Measurements from ENCODE around the gene ZNRF2.
"Not testable (repeated sequence)": the region's sequence is repeated elsewhere in the genome, so short reads cannot be mapped to it uniquely, and the experiment has no call there.

The ZNRF2 gene

DNA sequence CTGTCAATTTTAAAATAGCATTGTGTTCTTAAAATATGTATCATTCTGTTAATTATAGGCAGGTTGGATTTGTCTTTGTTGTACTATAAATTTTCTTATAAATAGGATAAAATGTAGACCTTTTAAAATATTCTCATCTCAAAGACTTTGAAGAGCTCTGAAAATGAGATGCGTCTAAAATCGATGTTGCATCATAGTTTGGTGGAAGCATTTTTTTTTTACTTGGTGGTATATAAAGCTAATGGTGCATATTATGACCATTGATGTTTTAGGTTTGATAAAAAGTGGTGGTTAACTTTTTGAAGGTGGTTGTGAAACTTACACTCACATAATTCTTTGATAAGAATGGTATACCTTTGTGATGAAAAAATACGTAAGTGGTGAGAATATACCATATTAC is 69.1 kb downstream of the ZNRF2 start:
- no peak for DNase-seq (ENCODE audit: extremely low read depth in 1 of 2, low read depth in 1 of 2)

DNA sequence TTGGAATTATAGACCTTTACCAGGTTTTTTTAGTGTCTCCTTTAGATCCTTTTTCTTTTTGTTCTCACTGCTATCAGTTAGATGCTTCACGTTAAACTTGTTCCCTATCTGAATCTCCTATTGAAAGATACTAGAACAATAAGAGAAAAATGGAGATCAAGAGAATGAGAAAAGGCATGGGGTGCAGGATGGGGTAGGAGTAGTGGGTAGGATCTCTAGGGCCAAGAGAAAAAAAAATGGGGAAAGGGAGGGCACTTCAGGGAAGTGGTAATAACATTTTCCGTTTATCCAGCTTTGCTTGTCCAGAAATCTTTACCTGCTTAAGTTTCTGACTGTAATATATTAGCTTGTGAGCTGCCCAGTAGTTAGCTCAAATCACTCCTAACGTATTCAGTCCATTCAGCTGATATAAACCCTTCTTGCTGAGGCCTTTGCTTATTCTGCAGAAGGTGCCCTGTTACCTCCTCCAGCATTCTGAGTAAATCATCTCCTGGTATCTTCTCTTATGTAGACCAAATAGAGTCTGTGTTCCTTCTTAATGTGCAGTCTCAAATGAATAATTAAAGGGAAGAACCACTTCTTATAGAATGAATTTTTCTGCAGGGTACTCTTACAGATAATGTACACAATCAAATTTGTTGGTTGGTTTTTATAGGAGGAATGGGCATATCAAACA is 69.7 kb downstream of the ZNRF2 start:
- no peak for DNase-seq (ENCODE audit: extremely low read depth in 1 of 2, low read depth in 1 of 2)

DNA sequence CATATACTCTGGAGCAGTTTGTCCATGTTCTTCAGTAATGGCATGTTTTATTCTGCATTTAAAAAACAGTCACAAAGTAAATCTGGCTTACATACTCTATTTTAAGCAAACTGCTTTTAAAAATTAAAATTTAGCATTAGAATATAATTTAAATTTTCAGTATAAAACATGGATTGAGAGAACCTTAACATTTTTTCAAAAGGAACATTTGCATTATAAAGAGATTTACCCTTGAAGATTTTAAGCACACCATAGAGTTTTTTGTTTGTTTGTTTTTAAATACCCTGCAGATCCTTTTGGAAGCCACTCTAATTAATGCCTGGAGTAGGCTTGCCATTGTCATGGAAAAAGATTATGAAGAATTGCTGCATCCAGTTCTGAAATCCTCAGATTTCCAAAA is 70.4 kb downstream of the ZNRF2 start:
- DNase-seq (ENCODE audit: extremely low read depth in 1 of 2, low read depth in 1 of 2), result no peak

DNA sequence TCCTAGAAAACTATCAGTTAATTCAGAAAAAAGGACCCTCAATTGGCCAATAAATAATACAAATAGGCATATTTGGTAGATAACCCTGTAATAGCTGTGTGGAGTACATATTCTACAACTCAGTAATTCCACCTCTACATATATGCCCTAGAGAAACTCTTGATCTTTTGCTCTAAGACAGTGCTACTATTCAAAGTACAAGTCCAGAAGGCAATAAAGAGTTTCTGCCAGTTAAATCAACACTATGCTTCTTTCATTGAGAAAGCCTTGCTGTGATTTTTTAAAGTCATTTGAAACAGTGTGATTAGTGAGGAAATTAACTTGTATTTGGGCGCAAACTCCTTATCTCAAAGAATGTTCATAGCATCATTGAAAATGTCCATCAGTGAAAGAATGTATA is 75.6 kb downstream of the ZNRF2 start:
- no peak for DNase-seq (ENCODE audit: extremely low read depth in 1 of 2, low read depth in 1 of 2)

DNA sequence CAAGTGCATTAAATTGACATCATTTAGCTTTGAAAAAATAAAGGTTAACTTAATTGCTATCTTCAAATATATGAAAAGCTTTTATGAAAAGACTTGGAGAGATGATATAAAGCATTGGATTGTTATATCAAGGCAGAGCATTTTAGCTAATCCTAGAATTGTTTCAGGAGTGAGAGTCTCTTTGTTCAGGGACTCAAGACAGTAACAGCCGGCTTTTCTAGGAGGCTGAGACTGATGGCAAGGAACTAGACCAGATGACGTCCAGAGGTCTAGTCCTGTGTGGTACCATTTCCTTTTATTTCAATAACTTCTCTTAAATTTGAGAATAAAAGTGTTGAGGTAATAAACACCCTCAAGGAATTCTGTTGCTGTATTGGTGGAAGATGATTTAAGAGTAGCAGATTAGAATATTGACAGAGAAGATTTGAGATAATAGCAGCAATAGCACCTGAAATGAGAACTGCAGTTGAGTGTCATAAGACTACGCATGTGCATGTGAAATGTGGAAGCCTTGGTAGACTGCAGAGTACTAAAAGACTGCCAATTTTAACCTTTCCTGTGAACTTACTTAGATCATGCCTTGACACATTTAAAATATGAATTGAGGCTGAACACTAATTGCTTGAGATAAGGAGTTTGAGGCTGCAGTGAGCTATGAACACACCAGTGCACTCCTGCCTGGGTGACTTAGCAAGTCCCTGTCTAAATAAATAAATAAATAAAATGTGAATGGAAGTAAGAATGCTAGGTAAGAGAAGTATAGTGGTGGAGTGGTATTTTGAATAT is 79.6 kb downstream of the ZNRF2 start:
- DNase-seq (ENCODE audit: extremely low read depth in 1 of 2, low read depth in 1 of 2), result no peak

DNA sequence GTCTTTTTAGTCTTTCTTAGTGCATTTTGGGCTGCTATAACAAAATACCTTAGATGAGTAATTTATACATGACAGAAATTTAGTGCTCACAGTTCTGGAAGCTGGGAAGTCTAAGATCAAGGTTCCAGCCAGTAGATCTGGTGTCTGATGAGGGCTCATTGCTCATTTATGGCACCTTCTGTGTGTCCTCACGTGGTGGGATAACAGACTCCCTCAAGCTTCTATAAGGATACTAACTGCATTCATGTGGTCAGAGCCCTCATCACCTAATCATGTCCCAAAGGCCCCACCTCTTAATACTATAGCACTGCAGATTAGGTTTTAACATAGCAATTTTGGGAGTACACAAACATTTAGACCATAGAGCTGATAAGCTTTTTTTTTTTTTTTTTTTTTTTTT is 80.4 kb downstream of the ZNRF2 start:
- DNase-seq (ENCODE audit: extremely low read depth in 1 of 2, low read depth in 1 of 2), result no peak

DNA sequence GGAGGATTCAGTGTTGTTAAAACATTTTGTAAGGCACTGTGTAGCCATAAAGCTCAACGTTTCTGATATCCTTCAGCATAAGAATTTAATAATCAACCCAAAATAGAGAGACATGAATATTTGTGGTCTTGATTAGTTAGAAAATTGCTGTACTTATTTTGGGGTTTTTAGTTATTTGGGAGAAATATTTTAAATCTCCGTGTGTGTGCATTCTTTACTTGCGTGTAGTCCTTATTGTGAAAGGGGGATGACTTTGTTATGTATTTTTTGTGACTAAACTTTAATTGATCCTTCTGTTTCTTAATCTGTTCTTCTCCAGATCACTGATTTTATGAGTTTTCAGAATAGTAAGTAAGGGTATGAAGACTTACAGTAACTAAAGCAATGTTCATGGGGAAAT is 81.2 kb downstream of the ZNRF2 start:
- no peak for DNase-seq (ENCODE audit: extremely low read depth in 1 of 2, low read depth in 1 of 2)

DNA sequence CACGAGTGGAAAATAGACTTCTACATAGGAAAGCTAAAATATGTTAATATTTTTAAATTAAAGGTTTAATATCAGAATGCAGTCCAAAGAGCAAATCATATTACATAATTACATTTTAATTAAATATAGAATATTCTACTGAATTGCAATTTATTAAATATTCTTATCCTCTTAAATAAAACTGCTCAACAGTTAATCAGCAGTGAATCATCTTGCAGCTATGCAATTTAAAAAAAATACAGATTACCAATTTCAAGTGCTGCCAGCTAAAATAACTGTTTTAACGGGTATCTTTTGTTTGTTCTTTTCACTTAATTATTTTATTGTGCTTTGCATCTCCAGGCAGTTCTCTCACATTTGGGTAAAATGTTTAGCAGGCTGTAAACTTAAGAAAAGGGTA is 82.2 kb downstream of the ZNRF2 start:
- no peak for DNase-seq (ENCODE audit: extremely low read depth in 1 of 2, low read depth in 1 of 2)

DNA sequence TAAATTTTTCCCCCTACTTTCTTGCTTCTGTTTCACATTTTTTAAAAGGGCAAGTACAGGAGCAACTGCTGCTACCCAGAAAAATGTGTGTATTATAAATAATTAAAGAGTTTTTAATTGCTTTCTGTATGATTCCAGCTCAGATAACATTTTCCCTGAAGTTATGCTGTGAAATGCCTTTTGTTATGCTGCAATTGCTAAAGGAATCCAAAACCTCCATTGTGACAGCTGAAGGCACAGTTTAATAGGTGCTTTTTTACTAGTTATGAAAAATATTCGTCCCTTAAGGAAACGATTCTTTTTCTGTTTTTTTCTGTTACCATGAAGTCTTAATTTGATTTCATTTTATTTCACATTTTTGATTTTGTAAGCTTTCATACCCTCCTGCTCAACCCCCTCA is 83.2 kb downstream of the ZNRF2 start:
- DNase-seq (ENCODE audit: extremely low read depth in 1 of 2, low read depth in 1 of 2), result no peak

DNA sequence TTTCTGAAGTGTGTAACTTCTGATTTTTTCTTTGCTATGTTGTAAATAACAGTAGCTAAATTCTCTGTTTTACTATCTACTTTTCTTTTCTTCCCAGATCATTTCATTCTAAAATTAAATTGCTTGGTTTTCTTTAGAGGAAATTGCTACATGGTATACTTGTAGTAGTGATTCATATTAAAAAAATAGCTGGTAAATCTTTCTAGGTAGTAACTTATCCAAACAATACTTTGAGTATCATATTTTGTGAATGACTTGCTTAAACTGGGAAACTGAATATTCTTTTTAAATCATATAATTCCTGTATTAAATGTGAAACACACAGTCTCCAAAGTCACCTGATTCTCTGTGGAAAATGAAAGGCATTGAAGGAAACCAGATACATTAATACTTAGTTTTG is 85.5 kb downstream of the ZNRF2 start:
- no peak for DNase-seq (ENCODE audit: extremely low read depth in 1 of 2, low read depth in 1 of 2)

DNA sequence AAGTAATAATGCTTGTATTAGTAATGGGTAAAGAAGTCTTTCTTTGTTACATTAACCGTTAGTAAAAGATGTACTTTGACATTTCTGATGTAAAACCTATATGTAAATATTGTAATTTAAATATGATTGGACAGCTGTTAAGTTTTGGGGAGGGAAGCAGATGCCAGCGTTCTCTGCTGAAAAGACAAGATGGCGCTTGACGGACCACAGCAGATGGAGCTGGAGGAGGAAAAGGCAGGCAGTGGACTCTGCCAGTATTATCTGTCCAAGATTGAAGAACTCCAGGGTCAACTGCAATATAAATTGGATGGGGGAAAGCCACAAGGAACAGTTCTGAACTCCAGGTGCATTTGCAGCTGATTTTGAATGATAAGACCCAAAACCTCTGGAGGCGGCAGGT is 86.9 kb downstream of the ZNRF2 start:
- DNase-seq (ENCODE audit: extremely low read depth in 1 of 2, low read depth in 1 of 2), result no peak

DNA sequence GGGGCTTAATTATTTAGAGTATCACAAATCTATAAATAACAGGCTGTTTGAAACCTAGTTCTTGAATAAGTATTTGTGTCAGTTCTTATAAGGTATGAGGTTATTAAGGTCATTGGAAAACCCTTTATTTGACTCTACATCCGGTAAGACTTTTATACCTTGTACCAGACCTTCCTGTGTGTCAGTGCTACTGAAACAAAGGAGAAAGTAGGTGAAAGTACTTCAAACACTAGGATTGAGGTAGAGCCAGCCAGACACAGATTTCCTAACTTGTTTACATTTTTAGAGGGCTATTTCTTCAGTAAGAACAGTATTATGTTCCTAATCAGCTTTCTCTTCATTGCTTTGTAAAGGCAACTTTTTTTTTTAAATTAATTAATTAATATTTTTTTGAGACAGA is 93.9 kb downstream of the ZNRF2 start:
- DNase-seq (ENCODE audit: extremely low read depth in 1 of 2, low read depth in 1 of 2), result no peak

DNA sequence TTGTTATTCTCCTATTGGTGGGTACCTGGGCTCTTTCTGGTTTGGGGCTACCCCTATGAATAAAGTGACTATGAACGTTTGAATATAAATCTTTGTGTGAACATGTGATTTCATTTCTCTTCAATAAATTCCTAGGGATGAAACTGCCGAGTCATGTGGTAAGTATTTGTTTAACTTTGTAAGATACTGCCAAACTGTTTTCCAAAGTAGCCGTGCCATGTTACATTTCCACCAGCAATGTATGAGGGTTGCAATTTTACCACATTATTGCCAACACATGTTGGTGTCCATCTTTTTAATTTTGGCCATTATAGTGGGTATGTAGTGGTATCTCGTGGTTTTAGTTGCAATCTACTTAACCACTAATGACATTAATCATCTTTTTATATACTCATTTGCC is 94.7 kb downstream of the ZNRF2 start:
- DNase-seq (ENCODE audit: extremely low read depth in 1 of 2, low read depth in 1 of 2), result no peak

DNA sequence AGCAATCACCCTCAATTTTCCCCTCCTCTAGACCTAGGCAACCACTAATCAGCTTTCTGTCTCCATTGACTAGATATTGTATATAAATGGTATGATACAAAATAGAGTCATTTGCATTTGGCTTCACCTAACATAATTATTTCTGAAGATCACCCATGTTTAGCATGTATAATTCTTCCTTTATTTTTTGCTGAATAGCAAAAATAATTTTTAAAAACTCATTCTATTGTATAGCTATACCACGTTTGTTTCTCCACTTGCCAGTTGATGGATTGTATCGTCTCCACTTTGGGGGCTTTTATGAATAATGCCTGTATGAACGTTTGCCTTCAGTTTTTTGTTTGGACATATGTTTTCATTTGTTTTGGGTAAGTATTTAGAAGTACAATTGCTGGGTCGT is 95.3 kb downstream of the ZNRF2 start:
- DNase-seq (ENCODE audit: extremely low read depth in 1 of 2, low read depth in 1 of 2), result no peak

DNA sequence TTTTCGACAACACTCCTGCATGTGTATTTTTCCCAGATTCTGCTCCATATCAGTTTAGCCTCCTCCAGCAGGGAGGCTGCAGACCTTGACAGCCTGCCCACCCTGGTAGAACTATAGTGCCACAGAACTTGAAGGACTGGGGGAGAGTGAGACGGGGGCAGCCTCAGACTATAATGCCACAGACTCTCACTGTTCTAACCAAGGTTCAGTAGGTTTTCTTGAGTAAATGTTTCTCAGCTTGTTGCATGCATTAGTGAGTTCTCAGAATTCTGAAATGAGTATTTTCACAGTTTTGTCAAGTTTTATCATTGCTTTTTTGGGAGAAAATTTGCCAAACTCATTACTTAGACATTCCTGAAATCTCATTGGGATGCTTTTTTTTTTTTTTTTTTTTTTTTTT is 95.9 kb downstream of the ZNRF2 start:
- DNase-seq (ENCODE audit: extremely low read depth in 1 of 2, low read depth in 1 of 2), result no peak

DNA sequence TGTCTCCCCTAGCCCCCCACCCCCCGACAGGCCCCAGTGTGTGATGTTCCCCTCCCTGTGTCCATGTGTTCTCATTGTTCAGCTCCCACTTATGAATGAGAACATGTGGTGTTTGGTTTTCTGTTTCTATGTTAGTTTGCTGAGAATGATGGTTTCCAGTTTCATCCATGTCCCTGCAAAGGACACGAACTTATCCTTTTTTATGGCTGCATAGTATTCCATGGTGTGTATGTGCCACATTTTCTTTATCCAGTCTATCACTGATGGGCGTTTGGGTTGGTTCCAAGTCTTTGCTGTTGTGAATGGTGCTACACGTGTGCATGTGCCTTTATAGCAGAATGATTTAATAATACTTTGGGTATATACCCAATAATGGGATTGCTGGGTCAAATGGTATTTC is 96.4 kb downstream of the ZNRF2 start:
- not testable (repeated sequence) for DNase-seq (ENCODE audit: extremely low read depth in 1 of 2, low read depth in 1 of 2)

DNA sequence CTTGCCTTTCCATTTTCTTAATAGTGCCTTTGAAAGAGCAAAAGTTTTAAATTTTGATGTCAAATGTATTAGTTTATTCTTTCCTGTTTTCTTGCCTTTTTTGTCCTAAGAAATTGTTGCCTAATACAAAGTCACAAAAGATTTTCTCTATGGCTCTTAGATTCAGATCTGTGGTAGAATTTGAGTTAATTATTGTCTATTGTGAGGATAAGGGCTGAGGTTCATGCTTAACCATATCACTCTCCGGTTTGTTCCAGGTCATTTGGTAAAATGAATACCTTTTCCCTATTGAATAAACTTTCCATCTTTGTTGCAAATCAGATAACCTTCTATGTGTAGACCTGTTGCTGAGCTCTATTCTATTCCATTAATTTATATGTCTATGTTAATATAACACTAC is 98.2 kb downstream of the ZNRF2 start:
- no peak for DNase-seq (ENCODE audit: extremely low read depth in 1 of 2, low read depth in 1 of 2)

DNA sequence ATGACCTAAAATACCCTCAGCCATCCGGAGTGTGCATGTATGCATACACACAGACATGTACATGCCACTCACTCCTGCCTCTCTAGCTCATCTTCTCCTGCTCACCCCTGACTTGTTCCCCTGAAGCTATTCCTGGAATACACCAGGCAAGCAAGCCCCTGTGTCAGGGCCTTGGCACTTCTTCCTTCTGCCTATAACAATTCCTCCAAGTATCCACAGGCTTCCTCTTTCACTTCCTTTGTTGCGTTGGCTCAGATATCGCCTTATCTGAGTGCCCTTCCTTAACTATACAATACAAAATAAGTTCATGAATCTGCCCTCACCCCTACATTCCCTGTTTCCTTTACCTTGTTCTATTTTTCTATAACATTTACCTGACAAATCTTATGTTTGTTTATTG is 105.4 kb downstream of the ZNRF2 start:
- no peak for DNase-seq (ENCODE audit: extremely low read depth in 1 of 2, low read depth in 1 of 2)

DNA sequence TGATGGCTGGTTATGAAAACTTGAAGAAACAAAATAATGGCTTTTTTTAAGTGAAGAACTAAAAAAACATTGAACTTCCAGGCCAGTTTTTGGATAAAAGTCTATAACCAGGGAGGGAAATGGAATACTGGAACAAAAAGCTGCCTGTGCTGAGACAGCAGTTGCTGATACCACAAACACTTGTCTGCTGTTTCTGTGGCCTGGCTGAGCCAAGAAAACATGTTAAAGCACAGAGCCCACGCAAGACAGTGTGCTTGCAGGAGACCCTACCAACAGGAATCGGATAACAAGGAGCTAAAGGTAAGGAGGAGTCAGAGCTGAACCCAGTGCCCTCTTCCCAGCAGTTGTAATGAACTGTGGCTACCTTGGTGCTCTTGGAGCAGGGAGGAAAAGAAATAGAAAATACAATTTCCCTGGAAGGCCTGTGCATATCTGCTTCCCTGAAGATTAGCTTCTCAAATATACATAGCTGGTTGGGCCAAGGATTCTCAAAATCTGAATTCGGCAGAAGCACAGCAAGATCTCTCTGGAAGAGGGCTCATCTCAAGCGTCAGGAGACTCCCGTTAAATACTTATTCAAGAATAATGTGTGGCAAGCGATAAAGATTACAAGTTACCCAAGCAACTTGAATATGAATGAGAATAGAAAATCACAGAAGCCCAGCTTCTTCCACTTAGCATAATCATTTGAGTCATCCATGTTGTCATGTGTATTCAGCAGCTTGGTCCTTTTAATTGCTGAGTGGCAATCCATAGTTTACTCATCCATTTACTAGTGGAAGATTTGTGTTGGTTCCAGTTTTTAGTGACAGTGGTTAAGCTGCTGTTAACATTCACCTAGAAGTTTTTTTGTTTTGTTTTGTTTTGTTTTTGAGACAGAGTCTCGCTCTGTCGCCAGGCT is 106.6 kb downstream of the ZNRF2 start:
- DNase-seq (ENCODE audit: extremely low read depth in 1 of 2, low read depth in 1 of 2), result no peak

DNA sequence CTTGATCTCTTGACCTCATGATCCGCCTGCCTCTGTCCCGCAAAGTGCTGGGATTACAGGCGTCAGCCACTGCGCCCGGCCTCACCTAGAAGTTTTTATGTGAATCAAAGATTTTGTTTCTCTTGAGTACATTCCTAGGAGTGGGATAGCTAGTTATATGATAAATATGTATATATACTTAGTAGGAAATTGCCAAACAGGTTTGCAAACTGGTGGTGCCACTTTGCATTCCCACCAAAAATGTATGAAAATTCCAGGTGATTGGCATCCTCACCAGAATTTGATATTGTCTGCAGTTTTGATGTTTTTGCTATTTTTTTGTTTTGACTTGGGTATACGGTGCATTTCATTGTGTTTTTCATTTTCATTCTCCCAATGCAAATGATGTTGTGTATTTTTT is 107.4 kb downstream of the ZNRF2 start:
- DNase-seq (ENCODE audit: extremely low read depth in 1 of 2, low read depth in 1 of 2), result no peak

DNA sequence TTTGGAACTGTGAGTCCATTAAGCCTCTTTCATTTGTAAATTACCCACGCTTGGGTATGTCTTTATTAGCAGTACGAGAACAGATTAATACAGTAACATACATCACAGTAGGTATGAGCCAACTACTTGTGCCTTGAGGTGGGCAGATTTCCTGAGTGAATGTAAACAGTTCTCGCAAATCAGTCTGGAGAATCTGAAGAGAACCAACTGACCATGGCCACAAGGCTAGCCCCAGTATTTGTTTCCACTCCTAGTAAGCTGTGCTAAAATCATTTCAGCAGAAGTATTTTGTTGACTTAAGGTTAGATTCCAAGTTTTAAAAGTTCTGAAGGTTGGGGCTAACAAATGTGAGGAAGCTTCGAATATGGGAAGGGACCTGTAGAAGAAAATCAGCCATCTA is 111.3 kb downstream of the ZNRF2 start:
- DNase-seq (ENCODE audit: extremely low read depth in 1 of 2, low read depth in 1 of 2), result no peak

DNA sequence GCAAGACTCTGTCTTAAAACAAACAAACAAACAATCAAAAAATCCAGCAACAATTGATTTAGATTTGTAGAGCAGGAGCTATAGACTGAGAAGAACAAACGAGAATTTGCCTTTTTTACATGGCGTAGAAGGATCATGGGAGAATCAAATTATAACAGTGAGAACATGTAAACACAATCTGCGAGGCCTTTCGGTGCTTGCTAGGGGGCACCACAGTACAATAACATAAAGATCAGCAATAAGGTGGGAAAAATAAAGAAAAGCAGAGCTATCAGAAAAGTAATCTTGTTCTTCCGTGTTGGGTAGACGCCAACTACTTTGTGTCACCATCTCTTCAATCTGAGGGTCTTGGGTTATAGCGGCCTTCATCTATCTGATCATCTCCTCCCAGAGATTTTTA is 112.0 kb downstream of the ZNRF2 start:
- DNase-seq (ENCODE audit: extremely low read depth in 1 of 2, low read depth in 1 of 2), result no peak
